Measurements from ENCODE around the gene CEP41. TPM values are rescaled to one million over a fixed set of nuclear protein-coding genes. Genes with fewer than 3 reads are reported as not detected.

Gene CEP41
- total and polyA plus RNA-seq, 12 donors, result 2.2 to 6.3 (median 4.7) TPM

DNA sequence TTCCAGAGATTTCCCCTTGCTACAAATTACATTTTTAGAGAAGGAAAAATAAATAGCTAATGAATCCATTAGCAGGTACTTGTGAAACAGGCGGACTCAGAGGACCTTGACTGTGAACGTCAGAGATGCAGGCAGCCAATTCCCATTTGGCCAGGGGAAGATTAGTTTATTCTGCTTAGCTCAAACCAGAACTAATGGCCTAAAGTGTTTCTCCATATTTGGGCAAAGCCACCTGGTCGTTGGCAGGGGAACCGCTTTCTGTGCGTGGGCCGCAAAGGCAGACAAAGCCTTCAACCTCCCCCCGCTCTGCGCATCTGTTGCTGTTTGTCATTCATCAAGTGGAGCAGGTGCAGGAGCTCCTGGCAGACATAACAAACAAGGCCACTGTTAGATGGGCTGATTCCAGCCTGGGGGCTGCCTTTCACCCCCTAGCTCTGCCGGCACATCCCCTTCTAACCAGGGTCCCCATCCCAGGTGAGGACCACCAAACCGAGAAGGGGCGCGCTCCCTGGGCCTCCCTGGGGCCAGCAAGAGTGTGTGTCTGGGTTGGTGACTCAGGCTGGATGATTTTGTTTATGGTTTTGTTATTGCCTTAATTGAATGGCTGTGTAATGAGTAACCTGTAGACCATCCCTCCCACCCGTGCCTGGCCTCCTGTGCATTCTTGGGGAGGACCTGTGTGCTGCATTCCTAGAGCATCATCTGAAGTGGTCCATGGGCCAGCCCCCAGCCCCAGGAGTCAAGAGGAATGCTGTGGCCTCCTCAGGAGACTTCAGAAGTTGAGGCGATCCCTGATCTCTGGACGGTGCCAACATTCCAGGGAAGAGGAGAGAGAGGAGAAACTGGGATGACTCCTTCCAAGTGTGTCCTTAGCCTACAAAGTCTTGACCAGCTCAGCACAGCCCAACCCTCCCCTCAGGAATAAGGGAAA is 75.0 kb downstream of the CEP41 start:
- H3K4me3 ChIP-seq, result no peak overlapping the region
- no peak for DNase-seq
- WGBS, 2 donors, result 84 to 86% methylated on average over 15 of the region's 15 CpGs

DNA sequence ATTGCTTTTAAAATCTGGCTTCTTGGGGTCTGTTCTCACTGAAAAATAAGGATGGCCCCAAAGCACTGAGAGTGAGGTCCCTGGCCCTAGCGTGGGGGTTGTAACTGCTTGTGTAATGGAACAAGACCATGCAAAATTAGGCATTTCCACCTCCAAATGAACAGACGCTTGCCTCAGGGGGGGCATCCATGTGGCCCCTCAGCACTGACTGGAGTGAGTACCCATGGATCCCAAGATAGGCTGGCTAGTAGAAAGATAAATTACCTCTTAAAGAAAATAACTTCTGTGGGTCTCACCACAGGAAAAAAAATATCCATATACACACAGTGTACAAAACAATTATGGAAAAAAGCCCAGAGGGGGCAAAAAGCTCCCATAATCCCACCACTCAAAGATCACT is 75.7 kb downstream of the CEP41 start:
- H3K36me3 ChIP-seq, result no peaks in the 10 kb centered on the region
- TF ChIP-seq, protein P1, sequence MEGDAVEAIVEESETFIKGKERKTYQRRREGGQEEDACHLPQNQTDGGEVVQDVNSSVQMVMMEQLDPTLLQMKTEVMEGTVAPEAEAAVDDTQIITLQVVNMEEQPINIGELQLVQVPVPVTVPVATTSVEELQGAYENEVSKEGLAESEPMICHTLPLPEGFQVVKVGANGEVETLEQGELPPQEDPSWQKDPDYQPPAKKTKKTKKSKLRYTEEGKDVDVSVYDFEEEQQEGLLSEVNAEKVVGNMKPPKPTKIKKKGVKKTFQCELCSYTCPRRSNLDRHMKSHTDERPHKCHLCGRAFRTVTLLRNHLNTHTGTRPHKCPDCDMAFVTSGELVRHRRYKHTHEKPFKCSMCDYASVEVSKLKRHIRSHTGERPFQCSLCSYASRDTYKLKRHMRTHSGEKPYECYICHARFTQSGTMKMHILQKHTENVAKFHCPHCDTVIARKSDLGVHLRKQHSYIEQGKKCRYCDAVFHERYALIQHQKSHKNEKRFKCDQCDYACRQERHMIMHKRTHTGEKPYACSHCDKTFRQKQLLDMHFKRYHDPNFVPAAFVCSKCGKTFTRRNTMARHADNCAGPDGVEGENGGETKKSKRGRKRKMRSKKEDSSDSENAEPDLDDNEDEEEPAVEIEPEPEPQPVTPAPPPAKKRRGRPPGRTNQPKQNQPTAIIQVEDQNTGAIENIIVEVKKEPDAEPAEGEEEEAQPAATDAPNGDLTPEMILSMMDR (IDR thresholded peaks at IDR 0.05), result no peak
- no peak for ATAC-seq
- no peak overlapping the region for H3K27ac ChIP-seq
- intact Hi-C loops (cut with DNase I), result loop anchor here in 1 of 10 donors (10.0 kb wide), 1 partner anchor 60 kb away; no protein-coding TSS in a partner anchor
- WGBS, 2 donors, result 87 to 95% methylated on average over 2 of the region's 2 CpGs
- H3K4me1 ChIP-seq, result peaks cover 0 to 14% (median 4%) of the 10 kb centered on the region in 9 donors
- DNase-seq, result no peak
- peaks cover 0 to 10% (median 0%) of the 10 kb centered on the region in 11 donors for H3K9me3 ChIP-seq
- no peaks in the 10 kb centered on the region for H3K27me3 ChIP-seq
- H3K4me3 ChIP-seq, result no peak overlapping the region

More for the DNA sequence above, 75.0 kb downstream of the CEP41 start:
- no peak for ATAC-seq
- H3K27ac ChIP-seq, result no peak overlapping the region
- TF ChIP-seq, protein P1 (IDR thresholded peaks at IDR 0.05), result no peak
- no peaks in the 10 kb centered on the region for H3K27me3 ChIP-seq
- H3K4me1 ChIP-seq, result peaks cover 0 to 21% (median 5%) of the 10 kb centered on the region in 9 donors
- no peaks in the 10 kb centered on the region for H3K36me3 ChIP-seq
- H3K9me3 ChIP-seq, result peaks cover 0 to 3% (median 0%) of the 10 kb centered on the region in 11 donors
- intact Hi-C loops (cut with DNase I), result loop anchor here in 1 of 10 donors (10.0 kb wide), 1 partner anchor 59 kb away; no protein-coding TSS in a partner anchor

DNA sequence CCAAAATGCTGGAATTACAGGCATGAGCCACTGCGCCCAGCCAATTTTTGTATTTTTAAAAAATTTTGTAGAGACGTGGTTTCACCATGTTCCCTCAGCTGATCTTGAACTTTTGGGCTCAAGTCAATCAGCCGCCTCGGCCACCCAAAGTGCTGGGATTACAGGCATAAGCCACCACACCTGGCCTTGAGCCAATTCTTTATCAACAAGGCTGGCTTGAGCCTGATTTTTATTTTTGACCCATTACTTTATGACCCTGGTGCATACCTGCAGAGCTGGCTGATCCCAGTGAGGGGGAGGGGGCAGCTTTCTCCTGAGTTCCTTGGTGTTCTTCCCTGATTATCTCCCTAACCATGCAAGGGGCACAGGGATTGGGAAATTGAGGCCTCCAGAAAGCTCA is 76.4 kb downstream of the CEP41 start:
- Histone ChIP-seq H3K9me3 (peaks cover 0 to 16% (median 2%) of the 10 kb centered on the region in 11 donors), H3K4me3 (no peak overlapping the region), H3K27me3 (no peaks in the 10 kb centered on the region), H3K36me3 (no peaks in the 10 kb centered on the region), H3K4me1 (peaks cover 0 to 8% (median 0%) of the 10 kb centered on the region in 9 donors), H3K27ac (no peak overlapping the region)
- ATAC-seq (no peak), DNase-seq (no peak)
- 84 to 90% methylated on average over 4 of the region's 4 CpGs for WGBS, 2 donors
- TF ChIP-seq, protein P1 (IDR thresholded peaks at IDR 0.05), result no peak
- intact Hi-C loops (cut with DNase I), result loop anchor here in 1 of 10 donors (10.0 kb wide), 1 partner anchor 60 kb away; no protein-coding TSS in a partner anchor

DNA sequence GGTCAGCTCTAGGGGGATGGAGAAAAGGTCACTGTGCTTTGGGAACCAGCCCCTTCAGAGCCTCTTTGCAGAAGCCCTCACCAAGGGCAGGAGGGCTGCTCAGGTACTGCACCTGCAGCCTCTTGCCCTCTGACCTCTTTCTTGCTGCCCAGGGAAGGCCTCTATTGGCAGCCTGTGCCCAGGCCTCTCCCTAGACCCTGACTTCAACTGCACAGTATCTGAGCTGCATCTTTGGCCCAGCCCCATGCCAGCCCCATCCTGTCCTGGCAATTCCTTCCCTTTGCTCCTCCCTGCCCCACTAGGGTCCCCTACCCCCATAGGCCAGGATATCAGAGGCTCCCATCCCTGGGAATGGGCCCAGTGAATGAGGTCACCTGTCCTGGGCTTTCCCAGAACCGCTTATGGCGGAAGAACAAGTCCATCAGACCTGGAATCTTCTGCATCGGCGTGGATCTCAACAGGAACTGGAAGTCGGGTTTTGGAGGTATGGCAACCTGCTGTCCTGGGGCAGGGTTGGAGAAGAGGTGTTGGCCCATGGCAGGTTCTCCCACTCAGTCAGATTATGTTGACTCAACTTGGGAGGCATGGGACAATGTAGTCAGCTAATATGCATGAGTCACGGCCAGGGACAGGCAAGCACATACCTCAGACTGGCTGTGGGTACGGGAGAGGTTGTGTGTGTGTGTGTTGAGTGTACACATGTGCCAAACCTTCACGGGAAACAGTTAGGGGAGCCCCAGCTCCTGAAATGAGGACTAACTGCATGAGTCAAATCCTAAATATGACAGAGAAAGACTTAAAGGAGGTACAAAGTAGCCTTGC is 77.6 kb downstream of the CEP41 start:
- H3K4me3 ChIP-seq, result no peak overlapping the region
- TF ChIP-seq, protein P1 (IDR thresholded peaks at IDR 0.05), result no peak
- no peak overlapping the region for H3K27ac ChIP-seq
- intact Hi-C loops (cut with DNase I), result loop anchor here in 1 of 10 donors (10.0 kb wide), 1 partner anchor 62 kb away; no protein-coding TSS in a partner anchor
- DNase-seq, result no peak
- no peaks in the 10 kb centered on the region for H3K27me3 ChIP-seq
- peaks cover 0 to 24% (median 10%) of the 10 kb centered on the region in 11 donors for H3K9me3 ChIP-seq
- no peaks in the 10 kb centered on the region for H3K4me1 ChIP-seq
- no peaks in the 10 kb centered on the region for H3K36me3 ChIP-seq
- WGBS, 2 donors, result 87 to 90% methylated on average over 8 of the region's 8 CpGs
- ATAC-seq, result no peak

All from heart right ventricle (tissue), 16 donors.